ENCODE data around the gene GDF11.

GRCh38 chr12:55718015-55718414 lies 24.9 kb upstream of the GDF11 start:
- no peak for TF ChIP-seq CTCF (IDR thresholded peaks at IDR 0.05 in 8 of 11, conservative IDR thresholded peaks at IDR 0.05 in 3 of 11)
- no peak for TF ChIP-seq POLR2A (IDR thresholded peaks at IDR 0.05)
- TF ChIP-seq POLR2AphosphoS5 (IDR thresholded peaks at IDR 0.05) = no peak

Data from spleen (tissue), 7 donors.